ENCODE results near the gene CAMK2N1. TPM values are rescaled to one million over a fixed set of nuclear protein-coding genes. Genes with fewer than 3 reads are reported as not detected.
A peak's percentile ranks its signal among the peaks of the same experiment; 100 is the strongest.

Gene CAMK2N1
- total RNA-seq, 3 donors from 2014 or later: 5.6 to 26.9 (median 17.0) TPM

DNA sequence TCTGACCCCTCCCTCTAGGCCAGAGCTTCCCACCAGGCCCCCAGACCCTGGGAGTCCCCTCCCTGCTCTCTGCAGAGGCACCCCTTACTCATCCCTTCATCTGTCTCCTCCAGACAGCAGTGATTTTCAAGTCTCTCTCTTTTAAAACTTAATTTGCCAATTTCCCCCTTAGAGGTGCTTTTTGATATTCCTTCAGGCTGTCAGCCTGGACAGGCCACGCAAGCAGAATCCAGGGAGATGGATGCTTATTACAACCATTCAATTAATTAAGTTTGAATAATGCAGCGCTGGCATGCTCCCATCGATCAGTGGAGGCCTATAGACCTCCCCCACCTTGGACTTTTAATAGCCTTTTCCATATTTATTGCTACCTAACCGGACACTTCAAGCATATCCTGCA lies 6.2 kb downstream of the CAMK2N1 start:
- intact Hi-C loops (cut with DNase I; ENCODE audit: low total_unique reads): loop anchor here (5.0 kb wide), 1 partner anchor 1233 kb away; no protein-coding TSS in a partner anchor
- TF ChIP-seq, protein P1, sequence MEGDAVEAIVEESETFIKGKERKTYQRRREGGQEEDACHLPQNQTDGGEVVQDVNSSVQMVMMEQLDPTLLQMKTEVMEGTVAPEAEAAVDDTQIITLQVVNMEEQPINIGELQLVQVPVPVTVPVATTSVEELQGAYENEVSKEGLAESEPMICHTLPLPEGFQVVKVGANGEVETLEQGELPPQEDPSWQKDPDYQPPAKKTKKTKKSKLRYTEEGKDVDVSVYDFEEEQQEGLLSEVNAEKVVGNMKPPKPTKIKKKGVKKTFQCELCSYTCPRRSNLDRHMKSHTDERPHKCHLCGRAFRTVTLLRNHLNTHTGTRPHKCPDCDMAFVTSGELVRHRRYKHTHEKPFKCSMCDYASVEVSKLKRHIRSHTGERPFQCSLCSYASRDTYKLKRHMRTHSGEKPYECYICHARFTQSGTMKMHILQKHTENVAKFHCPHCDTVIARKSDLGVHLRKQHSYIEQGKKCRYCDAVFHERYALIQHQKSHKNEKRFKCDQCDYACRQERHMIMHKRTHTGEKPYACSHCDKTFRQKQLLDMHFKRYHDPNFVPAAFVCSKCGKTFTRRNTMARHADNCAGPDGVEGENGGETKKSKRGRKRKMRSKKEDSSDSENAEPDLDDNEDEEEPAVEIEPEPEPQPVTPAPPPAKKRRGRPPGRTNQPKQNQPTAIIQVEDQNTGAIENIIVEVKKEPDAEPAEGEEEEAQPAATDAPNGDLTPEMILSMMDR (IDR thresholded peaks at IDR 0.05): no peak
- no peak for TF ChIP-seq POLR2AphosphoS5 (IDR thresholded peaks at IDR 0.05)
- no peak for TF ChIP-seq POLR2A (IDR thresholded peaks at IDR 0.05)
- Histone ChIP-seq H3K4me1 (peaks cover 15 to 20% of the 10 kb centered on the region in 2 donors), H3K27ac (no peak overlapping the region), H3K4me3 (no peak overlapping the region), H3K9me3 (no peaks in the 10 kb centered on the region), H3K27me3 (no peaks in the 10 kb centered on the region), H3K36me3 (no peaks in the 10 kb centered on the region)
- no peak for DNase-seq (ENCODE audit: low spot score in 2 of 2)

- no peak overlapping the region for H3K27ac ChIP-seq
- intact Hi-C loops (cut with DNase I; ENCODE audit: low total_unique reads): loop anchor here (5.0 kb wide), 1 partner anchor 1231 kb away; no protein-coding TSS in a partner anchor
- H3K4me1 ChIP-seq: peaks cover 9 to 20% of the 10 kb centered on the region in 2 donors
- no peaks in the 10 kb centered on the region for H3K27me3 ChIP-seq
- TF ChIP-seq POLR2A (IDR thresholded peaks at IDR 0.05) (no peak), POLR2AphosphoS5 (IDR thresholded peaks at IDR 0.05) (no peak)
- TF ChIP-seq, protein P1 (IDR thresholded peaks at IDR 0.05): no peak
- no peaks in the 10 kb centered on the region for H3K36me3 ChIP-seq
- no peaks in the 10 kb centered on the region for H3K9me3 ChIP-seq
- no peak overlapping the region for H3K4me3 ChIP-seq
- DNase-seq (ENCODE audit: low spot score in 2 of 2): no peak
Measured at GRCh38 chr1:20478057-20478635, 7.9 kb downstream of the CAMK2N1 start.

DNA sequence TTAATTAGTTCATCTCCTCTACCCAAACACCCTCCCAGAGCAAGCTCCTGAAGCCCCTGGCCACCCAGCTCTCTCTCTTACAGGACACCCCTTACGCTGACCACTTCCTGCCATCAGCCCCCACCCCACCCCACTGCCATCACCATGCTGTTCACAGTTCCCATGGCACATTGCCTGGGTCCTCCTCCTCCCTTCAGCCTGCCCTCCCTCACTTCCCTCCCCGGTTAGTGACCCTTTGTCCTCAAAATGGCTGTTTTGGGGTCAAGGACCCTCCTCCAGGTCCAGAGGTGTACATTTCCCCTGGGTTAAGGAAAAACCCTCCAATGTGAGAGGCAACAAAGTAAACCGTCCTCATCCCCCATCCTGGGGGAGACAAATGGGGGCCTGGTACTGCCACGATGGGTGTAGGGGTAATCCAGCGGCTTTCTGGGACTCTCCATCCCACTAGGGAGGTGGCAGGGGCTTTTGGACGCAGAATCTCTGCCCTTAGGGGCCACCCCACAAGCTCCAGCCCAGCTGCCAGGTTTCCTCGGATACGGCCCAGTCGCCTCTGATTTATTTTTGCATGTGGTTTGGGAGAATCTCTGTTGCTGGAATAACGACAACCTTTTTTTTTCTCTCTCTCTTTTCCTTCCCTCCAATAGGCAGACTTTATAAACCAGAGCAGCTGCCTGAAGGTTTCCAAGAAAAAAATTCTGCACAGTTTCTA lies 8.5 kb downstream of the CAMK2N1 start:
- Histone ChIP-seq H3K27ac (peak overlapping the region; percentile 68 to 75), H3K36me3 (no peaks in the 10 kb centered on the region), H3K4me3 (no peak overlapping the region), H3K27me3 (no peaks in the 10 kb centered on the region), H3K4me1 (peaks cover 9 to 20% of the 10 kb centered on the region in 2 donors), H3K9me3 (no peaks in the 10 kb centered on the region)
- TF ChIP-seq, protein P1 (IDR thresholded peaks at IDR 0.05): no peak
- no peak for TF ChIP-seq POLR2A (IDR thresholded peaks at IDR 0.05)
- intact Hi-C loops (cut with DNase I; ENCODE audit: low total_unique reads): loop anchor here (5.0 kb wide), 1 partner anchor 1230 kb away; no protein-coding TSS in a partner anchor
- no peak for DNase-seq (ENCODE audit: low spot score in 2 of 2)

DNA sequence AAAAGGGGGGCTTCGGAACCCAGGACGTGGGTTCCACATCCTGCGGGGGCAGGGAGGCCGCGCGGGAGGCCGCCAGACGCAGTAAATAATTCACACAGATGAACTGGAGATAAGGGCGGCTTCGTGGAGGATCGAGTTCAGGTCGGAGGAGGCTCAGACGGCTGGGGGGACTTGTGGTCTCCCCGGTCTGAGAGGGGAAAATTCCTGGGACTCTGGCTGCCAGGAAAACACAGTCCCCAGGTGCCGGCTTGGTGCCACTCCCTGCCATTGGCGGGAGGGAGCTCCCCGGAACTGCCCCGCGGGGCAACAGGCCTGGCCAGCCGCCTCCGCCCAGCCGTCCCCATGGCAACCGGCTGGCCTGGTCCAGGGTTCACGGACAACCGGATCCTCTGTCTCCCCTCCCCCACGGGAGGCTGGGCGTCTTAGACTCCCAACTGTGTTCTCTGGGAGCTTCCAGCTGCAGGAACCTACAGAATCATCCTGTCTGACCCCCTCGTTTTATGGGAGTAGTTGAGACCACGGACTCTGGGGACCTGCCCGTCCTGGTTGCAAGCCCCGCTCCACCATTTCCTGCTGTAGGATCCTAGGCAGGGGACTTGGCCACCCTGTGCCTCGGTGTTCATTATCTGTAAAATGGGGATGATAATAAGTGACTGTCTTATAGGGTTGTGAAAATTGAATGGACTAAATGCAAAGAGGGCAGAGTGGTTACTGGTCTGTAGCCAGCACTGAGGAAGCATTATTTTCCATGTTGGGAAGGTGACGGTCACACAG lies 9.6 kb downstream of the CAMK2N1 start:
- no peak for TF ChIP-seq POLR2AphosphoS5 (IDR thresholded peaks at IDR 0.05)
- TF ChIP-seq, protein P1 (IDR thresholded peaks at IDR 0.05): no peak
- no peaks in the 10 kb centered on the region for H3K9me3 ChIP-seq
- DNase-seq (ENCODE audit: low spot score in 2 of 2): peak; percentile 76 to 92
- intact Hi-C loops (cut with DNase I; ENCODE audit: low total_unique reads): loop anchor here (5.0 kb wide), 1 partner anchor 1229 kb away; no protein-coding TSS in a partner anchor
- H3K27ac ChIP-seq: peak overlapping the region; percentile 68 to 82
- peak overlapping the region in 2 of 3 donors; percentile 22 to 52 for H3K4me3 ChIP-seq
- H3K36me3 ChIP-seq: no peaks in the 10 kb centered on the region
- peaks cover 9 to 20% of the 10 kb centered on the region in 2 donors for H3K4me1 ChIP-seq
- no peaks in the 10 kb centered on the region for H3K27me3 ChIP-seq
